ENCODE data around the gene PPID. TPM values are rescaled to one million over a fixed set of nuclear protein-coding genes. Genes with fewer than 3 reads are reported as not detected.

The PPID gene
- total RNA-seq, 1 experiment from 2014 or later = 23.3 TPM

DNA sequence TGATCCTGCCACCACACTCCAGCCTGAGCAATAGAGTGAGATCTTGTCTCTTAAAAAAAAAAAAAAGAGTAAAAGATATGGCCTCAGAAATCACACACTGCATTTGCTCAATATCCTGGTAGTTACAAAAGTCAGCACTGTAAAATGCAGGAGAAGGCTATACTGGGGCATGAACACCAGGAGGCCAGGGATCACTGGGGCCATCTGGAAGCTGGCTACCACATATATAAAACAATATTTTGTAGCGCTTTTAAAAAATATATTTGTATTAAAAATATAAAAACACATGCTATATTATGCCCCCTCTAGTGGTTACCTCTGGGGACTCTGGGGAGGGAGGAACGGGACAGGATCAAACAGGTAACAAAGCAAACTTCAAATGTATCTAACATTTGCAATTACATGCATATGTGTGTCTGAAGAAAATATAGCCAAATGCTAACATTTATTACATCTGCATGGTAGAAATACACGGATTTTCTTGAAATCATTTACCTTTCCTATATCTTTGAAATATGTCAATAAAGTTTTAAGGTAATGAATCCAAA lies 55.5 kb downstream of the PPID start:
- peak; percentile 15 for DNase-seq (ENCODE audit: low read depth, low spot score)
- intact Hi-C loops (cut with micrococcal nuclease; ENCODE audit: unreplicated experiment) (no loop called here), in situ Hi-C loops (cut with HindIII; ENCODE audit: low pct_unique_long_range_greater_than_20kb, low sequenced_read_pairs) (no loop called here)
- no peak overlapping the region for H3K4me3 ChIP-seq (ENCODE audit: low read depth in 2 of 2, low read length in 2 of 2)
- H3K36me3 ChIP-seq (ENCODE audit: control insufficient read depth, insufficient read depth, low read length) = no peaks in the 10 kb centered on the region; the same call in 1 of the 2 replicates
- ChIA-PET POLR2A (no interaction called here), CTCF (no interaction called here)
- TF ChIP-seq, protein P1, sequence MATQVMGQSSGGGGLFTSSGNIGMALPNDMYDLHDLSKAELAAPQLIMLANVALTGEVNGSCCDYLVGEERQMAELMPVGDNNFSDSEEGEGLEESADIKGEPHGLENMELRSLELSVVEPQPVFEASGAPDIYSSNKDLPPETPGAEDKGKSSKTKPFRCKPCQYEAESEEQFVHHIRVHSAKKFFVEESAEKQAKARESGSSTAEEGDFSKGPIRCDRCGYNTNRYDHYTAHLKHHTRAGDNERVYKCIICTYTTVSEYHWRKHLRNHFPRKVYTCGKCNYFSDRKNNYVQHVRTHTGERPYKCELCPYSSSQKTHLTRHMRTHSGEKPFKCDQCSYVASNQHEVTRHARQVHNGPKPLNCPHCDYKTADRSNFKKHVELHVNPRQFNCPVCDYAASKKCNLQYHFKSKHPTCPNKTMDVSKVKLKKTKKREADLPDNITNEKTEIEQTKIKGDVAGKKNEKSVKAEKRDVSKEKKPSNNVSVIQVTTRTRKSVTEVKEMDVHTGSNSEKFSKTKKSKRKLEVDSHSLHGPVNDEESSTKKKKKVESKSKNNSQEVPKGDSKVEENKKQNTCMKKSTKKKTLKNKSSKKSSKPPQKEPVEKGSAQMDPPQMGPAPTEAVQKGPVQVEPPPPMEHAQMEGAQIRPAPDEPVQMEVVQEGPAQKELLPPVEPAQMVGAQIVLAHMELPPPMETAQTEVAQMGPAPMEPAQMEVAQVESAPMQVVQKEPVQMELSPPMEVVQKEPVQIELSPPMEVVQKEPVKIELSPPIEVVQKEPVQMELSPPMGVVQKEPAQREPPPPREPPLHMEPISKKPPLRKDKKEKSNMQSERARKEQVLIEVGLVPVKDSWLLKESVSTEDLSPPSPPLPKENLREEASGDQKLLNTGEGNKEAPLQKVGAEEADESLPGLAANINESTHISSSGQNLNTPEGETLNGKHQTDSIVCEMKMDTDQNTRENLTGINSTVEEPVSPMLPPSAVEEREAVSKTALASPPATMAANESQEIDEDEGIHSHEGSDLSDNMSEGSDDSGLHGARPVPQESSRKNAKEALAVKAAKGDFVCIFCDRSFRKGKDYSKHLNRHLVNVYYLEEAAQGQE (IDR thresholded peaks at IDR 0.05; ENCODE audit: insufficient read depth in 1 of 2, low read depth in 2 of 2, low read length in 1 of 2) = no peak
- TF ChIP-seq, protein P2, sequence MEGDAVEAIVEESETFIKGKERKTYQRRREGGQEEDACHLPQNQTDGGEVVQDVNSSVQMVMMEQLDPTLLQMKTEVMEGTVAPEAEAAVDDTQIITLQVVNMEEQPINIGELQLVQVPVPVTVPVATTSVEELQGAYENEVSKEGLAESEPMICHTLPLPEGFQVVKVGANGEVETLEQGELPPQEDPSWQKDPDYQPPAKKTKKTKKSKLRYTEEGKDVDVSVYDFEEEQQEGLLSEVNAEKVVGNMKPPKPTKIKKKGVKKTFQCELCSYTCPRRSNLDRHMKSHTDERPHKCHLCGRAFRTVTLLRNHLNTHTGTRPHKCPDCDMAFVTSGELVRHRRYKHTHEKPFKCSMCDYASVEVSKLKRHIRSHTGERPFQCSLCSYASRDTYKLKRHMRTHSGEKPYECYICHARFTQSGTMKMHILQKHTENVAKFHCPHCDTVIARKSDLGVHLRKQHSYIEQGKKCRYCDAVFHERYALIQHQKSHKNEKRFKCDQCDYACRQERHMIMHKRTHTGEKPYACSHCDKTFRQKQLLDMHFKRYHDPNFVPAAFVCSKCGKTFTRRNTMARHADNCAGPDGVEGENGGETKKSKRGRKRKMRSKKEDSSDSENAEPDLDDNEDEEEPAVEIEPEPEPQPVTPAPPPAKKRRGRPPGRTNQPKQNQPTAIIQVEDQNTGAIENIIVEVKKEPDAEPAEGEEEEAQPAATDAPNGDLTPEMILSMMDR (IDR thresholded peaks at IDR 0.05) = peak; percentile 78
- no peak overlapping the region for H3K27ac ChIP-seq (ENCODE audit: low read length)
- no peaks in the 10 kb centered on the region for H3K4me1 ChIP-seq (ENCODE audit: control insufficient read depth, insufficient read depth, low read length)
- H3K27me3 ChIP-seq (ENCODE audit: control insufficient read depth, insufficient read depth, low read length) = no peaks in the 10 kb centered on the region
- ATAC-seq = no peak
- no peaks in the 10 kb centered on the region for H3K9me3 ChIP-seq (ENCODE audit: control insufficient read depth, insufficient read depth, low read depth, low read length)
- BruUV-seq (replicated peaks) = no TSS peak

DNA sequence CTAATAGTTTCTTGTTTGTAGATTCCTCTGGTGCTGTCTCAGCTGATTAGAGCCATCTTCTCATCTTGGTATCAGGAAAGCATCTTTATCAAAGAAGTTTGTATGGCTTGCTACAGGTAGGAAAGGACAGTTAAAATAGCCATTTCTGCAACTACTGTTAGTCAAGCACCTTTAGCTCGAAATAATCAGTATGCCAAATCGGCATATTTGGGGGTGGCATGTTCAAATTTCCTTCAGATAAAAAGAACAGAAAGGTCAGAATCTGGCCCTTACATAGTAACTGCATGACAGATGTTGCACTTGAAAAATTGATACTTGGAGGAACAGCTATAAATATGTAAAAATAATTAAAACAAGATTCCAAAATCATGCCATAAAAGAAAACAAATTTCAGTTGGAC lies 56.3 kb downstream of the PPID start:
- ChIA-PET CTCF (no interaction called here), POLR2A (no interaction called here)
- Histone ChIP-seq H3K4me1 (ENCODE audit: control insufficient read depth, insufficient read depth, low read length) (no peaks in the 10 kb centered on the region), H3K4me3 (ENCODE audit: low read depth in 2 of 2, low read length in 2 of 2) (no peak overlapping the region), H3K9me3 (ENCODE audit: control insufficient read depth, insufficient read depth, low read depth, low read length) (no peaks in the 10 kb centered on the region), H3K27me3 (ENCODE audit: control insufficient read depth, insufficient read depth, low read length) (no peaks in the 10 kb centered on the region), H3K36me3 (ENCODE audit: control insufficient read depth, insufficient read depth, low read length) (no peaks in the 10 kb centered on the region; the same call in 1 of the 2 replicates), H3K27ac (ENCODE audit: low read length) (no peak overlapping the region)
- intact Hi-C loops (cut with micrococcal nuclease; ENCODE audit: unreplicated experiment) = no loop called here
- ATAC-seq = no peak
- in situ Hi-C loops (cut with HindIII; ENCODE audit: low pct_unique_long_range_greater_than_20kb, low sequenced_read_pairs) = no loop called here
- no peak for DNase-seq (ENCODE audit: low read depth, low spot score)
- TF ChIP-seq, protein P2 (IDR thresholded peaks at IDR 0.05) = no peak
- no TSS peak for BruUV-seq (replicated peaks)

DNA sequence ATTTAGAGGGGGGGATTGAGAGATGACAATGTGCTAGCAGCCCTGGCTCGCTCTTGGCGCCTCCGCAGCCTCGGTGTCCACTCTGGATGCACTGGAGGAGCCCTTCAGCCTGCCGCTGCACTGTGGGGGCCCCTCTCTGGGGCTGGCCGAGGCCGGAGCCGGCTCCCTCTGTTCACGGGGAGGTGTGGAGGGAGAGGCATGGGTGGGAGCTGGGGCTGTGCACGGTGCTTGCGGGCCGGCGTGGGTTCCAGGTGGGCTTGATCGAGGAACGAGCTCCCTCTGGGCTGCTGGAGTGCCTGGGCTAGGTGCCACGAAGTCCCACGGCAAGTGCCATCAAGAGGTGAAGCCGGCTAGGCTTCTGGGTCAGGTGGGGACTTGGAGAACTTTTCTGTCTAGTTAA lies 58.4 kb downstream of the PPID start:
- H3K27ac ChIP-seq (ENCODE audit: low read length) = no peak overlapping the region
- in situ Hi-C loops (cut with HindIII; ENCODE audit: low pct_unique_long_range_greater_than_20kb, low sequenced_read_pairs) = no loop called here
- no peaks in the 10 kb centered on the region for H3K27me3 ChIP-seq (ENCODE audit: control insufficient read depth, insufficient read depth, low read length)
- H3K9me3 ChIP-seq (ENCODE audit: control insufficient read depth, insufficient read depth, low read depth, low read length) = no peaks in the 10 kb centered on the region
- DNase-seq (ENCODE audit: low read depth, low spot score) = no peak
- intact Hi-C loops (cut with micrococcal nuclease; ENCODE audit: unreplicated experiment) = no loop called here
- BruUV-seq (replicated peaks) = no TSS peak
- no peaks in the 10 kb centered on the region for H3K4me1 ChIP-seq (ENCODE audit: control insufficient read depth, insufficient read depth, low read length)
- TF ChIP-seq, protein P1 (IDR thresholded peaks at IDR 0.05; ENCODE audit: insufficient read depth in 1 of 2, low read depth in 2 of 2, low read length in 1 of 2) = no peak
- TF ChIP-seq SIN3A (IDR thresholded peaks at IDR 0.05; ENCODE audit: borderline replicate concordance, insufficient read depth, low read depth, low read length) (no peak), POLR2AphosphoS5 (IDR thresholded peaks at IDR 0.05; ENCODE audit: low read depth, low read length) (no peak), TCF7L2 (IDR thresholded peaks at IDR 0.05; ENCODE audit: low read depth, low read length) (no peak)
- TF ChIP-seq, protein P2 (IDR thresholded peaks at IDR 0.05) = no peak
- POLR2A ChIA-PET = no interaction called here
- H3K4me3 ChIP-seq (ENCODE audit: low read depth in 2 of 2, low read length in 2 of 2) = no peak overlapping the region
- no peaks in the 10 kb centered on the region; the same call in 1 of the 2 replicates for H3K36me3 ChIP-seq (ENCODE audit: control insufficient read depth, insufficient read depth, low read length)
- ATAC-seq = no peak
- CTCF ChIA-PET = no interaction called here

Measured in Panc1 (cell line).